Hematopoietic multipotent progenitor cell treated with erythropoietin and hydrocortisone succinate and interleukin-3 and kit ligand, for 15 days (in vitro differentiated cells): ENCODE data around the gene CAMTA1.

Experiments used
- DNase-seq: peaks from one replicate; pipeline ENCODE4 v3.0.0-alpha.2; 2015; ENCODE audit warnings: low spot score

CAMTA1 gene

DNA sequence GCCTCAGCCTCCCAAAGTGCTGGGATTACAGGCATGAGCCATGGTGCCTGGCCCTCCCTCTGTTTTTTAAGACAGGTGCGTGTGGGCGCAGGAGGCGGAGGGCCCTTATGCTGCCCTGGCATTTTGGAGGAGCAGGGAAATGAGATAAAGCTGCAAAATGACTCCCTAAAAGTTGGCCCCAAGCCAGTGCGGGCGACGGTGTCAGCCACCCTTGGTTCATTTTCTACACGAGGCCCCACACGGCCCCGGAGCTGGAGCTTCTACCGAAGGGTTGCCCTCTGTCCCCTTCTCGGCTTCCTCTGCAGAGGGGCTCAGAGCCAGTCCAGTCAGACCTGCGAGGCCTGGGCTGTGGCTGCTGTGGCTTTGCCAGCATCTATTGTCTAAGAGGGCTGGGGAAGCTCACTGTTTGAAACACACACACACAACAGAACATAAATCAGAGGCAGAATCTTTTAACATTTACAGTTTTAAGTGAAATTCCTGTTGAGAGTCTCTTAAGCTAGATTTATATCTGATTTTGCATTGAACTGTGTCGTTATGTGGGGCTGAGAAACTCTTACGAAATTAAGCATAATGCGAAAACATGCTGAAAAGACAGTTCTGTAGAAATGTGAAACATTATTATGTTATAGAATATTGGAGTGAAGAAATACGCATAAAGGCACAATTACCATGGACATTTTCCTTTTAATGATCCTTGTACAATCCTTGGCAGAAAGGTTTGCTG is 255.9 kb downstream of the CAMTA1 start:
- DNase-seq = no peak

DNA sequence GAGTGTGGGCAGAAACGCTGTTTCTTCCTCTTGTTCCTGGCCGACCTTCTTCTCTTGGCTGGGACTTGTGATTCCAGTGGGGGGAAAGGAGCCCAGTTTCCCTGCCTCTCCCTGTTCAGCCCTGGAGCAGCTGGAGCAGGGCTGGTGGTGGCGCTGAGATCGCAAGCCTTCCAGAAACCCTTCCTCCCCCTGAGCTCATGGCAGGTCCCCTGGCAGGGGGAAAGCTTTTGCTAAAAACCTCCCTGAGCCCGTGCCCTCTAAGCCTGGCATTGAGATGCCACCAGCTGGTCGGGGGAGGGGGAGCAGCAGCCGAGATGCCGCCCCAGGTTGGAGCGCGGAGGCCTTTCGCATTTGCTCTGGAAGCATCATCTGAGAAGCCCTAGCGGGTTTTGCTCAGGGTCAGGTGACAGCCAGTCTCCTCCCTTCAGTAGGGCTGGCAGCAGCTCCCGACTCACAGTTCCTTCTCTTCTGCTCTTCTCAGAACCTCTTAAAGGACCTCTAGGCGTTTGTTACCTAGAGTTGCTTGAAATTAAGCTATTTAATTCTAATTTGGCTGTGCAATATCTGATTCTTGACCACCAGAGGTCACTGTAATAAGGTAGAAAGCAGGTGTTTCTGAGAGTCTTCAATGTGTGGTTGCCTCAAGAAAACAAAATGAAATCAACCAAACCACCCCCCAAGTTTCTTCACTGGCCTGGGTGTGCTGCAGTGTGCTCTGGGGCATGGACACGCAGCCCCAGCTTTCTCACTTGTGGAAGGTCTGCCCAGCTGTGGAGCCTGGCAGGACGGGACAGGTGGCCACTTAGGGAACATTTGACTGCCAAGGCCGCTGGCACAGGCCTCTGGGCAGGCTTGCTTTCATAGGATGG is 257.3 kb downstream of the CAMTA1 start:
- DNase-seq = peak; percentile 6

DNA sequence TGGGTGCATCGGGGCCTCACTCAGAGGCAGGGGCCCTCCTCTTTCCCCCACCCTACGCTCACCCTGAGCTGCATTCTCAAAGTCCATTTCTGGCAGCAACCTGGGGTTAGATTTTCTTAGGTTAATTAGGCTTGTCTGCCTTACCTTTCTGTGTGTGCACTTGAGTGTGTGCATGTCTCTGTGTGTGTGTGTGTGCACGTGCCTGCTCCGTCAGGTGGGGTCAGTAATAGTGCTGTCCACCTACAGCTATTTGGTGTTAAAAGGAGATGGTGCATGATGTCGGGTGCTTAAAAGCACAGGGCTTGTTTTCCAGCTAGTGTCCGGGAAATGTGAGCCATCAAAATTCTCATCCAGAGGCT is 257.9 kb downstream of the CAMTA1 start:
- no peak for DNase-seq

- DNase-seq = no peak
Measured at GRCh38 chr1:7043719-7044535, 258.7 kb downstream of the CAMTA1 start.

GRCh38 chr1:7045897-7046296 is 260.6 kb downstream of the CAMTA1 start:
- no peak for DNase-seq

DNA sequence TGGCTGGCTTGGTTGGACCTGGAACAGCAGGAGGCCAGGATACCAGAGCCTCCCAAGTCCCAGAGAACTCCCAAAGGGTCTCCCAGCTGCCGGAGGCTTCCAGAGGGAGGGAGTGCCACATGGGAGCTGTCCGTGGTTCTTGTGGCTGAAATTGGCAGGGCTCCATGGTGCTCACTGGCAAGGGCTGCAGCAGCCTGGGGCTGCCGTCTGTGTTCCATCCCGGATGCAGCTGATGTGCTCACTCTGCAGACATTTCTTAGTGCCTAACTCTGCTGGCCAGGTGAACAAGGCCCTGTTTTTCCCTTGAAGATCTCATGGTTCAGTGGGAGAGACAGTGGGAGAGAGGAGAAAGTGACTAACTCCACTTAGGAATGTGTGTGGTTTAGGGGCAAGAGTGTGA is 261.1 kb downstream of the CAMTA1 start:
- no peak for DNase-seq

GRCh38 chr1:7046891-7047290 is 261.6 kb downstream of the CAMTA1 start:
- DNase-seq = no peak

DNA sequence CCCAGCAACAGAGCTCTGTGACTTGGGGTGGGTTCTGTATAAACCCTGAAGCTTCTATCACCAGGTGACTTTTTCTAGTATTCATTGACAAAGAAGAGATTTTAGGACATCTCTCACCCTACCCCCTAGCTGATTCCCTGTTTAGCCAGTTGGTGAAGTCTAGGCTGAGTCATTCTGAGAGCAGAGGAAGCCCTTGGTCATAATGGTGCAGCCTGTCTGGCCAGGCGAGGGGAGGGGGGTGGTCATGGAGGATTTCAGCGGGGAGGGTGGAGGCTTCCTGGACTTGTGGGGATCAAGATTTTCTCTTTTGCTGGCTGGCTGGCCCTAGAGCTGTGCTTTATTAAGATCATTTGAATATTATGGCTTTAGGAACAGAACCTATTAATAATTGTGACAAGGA is 262.6 kb downstream of the CAMTA1 start:
- no peak for DNase-seq

DNA sequence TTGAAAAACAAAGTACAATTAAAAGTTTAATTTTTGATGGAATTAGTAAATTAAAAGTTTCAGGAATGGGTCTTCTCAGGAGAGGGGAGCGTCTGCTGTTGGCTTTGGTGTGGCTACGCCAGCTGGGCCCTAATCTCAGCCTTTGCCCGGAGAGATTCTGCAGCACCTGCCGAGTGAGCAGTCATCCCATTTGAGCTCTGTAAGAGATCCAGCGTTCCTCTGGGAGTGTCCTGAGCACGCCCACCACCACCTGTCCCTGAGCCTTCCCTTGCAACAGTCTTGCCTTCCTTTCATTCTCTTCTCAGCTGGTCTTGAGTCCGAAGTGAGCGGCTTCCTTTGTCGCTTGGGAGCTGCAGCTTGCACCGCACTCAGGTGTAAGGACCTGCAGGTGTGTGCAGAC is 263.1 kb downstream of the CAMTA1 start:
- DNase-seq = no peak

DNA sequence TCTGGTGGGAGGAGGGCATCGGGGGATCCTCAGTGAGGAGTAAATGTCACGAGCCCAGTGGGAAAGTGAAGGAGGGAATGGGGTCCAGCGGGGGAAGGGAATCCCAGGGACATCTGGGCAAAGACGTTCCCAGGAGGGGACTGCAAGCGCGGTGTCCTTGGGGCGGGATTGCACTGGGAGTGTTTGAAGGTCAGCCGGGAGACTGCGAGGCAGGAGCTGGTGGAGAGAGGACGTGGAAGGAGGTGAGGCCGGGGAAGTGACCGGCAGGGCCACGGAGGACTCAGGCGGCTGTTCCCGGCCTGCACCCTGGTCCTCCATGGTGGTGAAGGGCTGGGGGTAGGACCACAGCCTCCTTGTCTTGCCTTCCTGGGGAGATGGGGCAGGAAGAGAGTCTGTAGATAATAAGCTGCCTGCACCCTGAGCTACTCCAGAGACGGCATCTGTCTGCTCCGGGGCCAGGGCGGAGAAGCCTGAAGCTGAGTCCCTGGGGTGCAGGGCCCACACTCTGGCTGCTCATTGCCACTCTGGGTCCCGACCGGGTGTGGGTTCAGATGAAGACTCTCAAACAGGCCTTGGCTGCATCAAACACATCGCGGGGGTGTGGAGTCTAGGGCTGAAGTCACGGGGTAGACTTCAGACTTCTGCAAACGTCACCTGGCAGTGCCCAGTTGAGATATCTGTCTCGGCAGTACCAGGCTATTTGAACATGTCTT is 264.8 kb downstream of the CAMTA1 start:
- no peak for DNase-seq

DNA sequence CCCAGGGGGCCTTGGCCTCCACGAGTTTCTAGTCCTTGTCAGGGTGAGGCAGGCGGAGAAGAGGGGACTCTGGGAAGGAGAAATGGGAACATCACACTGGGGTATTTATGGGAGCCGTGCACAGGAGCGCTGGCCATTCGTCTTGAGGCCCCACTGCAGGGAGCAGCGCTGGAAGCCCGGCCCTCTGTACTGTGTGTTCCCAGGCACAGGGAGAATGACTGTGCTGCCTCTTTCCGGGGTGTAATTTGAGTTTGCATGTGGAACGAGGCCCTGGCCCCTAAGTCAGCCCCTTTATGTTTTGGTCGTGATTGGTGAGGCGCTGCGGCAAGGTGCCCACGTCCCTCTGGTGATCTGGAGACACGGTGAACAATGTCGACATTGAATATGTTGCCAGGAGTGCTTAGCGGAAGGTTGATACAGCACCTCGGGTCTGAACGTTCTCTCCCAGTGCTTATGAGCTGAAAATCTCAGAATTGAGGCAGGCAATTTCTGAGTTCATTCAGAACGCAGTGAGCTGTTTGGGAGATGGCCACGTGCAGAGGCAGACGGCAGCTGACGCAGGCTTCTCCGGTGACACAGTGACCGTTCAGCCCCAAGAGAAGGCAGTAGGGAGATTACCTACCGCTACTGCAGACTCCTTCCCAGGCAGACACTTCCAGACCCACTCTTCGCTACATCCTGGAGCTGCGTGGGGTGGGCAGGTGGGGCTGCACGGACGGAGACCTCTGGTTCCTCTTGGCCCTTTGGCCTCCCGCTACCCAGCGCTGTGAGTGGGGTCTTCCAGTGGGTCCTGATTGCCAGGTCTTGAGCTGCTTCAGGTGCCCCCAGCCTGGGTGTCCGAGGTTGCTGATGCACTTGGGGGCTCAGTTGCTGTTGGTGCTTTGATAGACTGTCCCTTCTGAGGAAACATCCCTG is 265.8 kb downstream of the CAMTA1 start:
- no peak for DNase-seq

DNA sequence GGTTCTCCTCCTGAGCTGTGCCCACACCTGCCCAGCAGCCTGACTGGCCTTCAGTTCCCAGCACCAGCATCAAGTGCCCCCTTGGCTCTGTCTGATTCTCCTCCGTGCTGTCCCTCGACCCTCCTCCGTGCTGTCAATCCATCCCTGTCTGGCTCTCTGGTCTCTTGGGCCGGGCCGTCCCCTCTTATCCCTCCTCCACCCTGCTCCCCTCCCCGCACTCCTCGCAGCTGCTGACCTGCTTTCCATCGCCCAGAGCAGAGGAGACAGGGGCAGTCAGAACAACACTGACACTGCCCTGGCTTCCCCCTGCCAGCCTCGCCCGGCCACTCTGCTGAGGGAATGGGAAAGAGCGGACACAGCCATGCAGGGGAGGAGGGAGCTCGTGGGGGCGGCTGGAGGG is 267.4 kb downstream of the CAMTA1 start:
- no peak for DNase-seq

DNA sequence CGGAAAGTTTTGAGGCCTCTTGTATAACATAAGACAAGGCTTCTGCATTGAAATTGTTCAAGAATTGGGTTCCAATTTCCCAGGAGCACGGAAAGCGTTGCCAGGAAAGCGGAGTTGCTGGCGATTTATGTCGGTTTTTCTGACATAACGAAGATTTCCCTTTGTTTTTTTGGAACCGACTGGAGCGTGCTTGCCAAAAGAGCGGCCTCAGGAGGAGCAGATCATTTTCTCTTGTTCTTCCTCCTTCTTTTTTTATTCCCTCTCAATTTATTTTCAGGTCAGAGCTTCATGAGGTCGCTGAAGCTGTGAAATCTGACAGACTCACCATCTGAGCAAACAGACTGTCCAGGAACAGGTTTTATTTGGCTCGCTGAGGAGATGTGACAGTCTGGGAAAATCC is 275.5 kb downstream of the CAMTA1 start:
- DNase-seq = no peak

DNA sequence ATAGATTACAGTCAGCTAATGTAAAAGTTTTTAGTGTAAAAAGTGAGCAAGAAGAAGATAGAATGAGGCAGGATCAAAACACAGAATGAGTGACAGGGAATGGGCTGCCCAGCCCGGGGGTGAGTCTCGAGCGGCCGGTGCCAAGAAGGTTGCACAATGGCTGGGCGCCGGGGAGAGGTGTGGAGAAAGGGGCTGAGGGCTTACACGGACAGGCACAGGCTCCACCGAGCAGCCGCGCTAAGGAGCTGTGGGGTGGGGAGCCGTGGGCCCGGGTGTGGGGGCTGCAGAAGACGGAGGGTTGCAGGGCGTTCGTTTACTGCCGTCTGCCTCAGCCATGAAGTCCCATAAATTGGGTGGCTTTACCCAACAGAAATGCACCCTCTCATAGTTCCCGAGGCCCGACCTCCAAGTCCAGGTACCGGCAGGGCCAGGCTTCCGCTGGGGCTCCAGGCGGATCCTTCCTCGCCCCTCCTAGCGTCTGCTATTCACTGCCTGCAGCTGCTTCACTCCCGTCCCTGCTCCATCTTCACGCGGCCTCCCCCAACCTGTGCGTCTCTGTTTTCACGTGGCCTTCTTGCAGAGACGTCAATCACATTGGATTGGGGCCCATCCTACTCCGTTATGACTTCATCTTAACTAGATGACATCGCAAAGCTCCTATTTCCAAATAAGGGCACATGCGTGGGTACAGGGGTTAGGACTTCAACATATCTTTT is 277.2 kb downstream of the CAMTA1 start:
- no peak for DNase-seq

DNA sequence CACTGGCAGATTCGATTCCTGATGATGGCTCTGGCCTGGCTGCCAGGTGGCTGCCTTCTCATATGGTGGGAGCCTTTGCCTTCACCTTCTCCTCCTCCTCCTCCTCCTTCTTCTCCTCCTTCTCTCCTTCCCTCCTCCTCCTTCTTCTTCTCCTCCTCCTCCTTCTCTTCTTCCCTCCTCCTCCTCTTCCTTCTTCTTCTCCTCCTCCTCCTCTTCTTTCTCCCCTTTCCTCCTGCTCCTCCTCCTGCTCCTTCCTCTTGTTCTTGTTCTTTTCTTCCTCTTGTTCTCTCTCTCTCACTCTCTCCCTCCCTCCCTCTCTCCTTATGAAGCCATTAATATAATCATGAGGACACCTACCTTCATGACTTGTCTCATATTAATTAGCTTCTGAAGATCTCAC is 278.7 kb downstream of the CAMTA1 start:
- DNase-seq = no peak

DNA sequence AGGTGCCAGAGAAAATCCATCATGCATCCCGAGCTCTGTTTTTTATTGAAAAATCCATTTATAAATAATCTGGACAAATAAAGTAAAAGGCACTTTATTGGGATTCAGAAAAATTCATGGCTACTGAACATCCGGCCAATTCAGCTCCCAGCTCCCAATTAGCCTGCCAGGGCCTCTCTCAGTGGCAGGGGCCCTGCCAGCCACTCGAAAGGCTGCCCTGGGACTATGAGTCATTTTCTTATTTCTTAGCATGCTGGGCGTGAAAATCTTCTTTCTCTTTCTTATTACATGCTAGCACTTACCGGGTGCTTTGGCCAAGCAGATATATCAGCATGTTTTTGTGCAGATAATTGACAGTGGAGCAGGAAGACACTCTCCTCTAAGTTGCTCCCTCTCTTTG is 283.3 kb downstream of the CAMTA1 start:
- DNase-seq = no peak

- DNase-seq = no peak
Measured at GRCh38 chr1:7069931-7070330, 284.7 kb downstream of the CAMTA1 start.

DNA sequence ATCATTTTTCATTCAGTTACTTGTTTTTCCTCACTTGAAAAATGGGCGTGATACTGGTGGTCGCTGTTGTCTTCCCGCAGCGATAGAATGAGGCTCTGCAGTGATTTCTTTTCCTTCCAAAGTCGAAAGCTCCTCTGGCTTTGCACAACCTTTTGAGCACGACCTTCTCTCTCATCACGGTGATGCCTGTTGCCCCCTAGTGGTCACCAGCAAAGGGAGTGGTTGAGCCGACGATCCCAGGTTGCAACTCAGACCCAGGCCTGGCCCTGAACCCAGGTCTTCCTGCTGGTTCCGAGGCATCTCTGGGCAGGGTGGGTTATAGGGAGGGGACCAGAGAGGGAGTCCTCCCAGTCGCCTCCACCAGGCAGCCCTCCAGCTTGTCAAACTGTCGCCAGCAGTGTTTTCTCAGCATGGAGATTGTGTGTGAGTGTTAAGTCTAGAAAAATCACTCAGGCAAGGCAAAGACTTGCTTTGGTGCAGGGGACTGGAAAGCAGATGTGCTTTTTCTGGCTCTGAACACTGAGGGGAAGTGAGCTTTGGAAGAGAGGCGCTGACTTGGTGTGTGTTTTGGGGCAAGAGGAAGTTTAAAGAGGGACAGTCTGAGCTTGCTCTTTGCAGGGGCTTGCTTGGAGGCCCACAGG is 285.3 kb downstream of the CAMTA1 start:
- DNase-seq = peak; percentile 32

DNA sequence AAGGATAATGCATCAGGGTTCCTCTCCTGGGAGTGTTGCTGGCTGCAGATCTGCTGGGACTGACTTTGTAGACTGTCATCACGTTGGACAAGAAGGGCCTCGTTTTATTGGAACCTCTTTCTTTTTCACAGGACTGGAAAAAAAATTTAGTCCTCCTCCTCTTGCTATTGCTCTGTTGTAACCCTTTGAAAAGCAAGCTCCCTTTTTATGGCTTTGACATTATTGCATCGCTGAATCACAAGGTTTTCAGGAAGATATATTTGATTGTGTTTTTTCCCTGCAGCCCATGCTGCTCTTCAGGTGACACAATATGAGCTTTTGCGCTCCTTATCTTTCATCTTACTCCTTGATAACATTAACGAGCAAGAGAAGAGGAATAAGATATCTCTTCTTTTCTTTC is 290.9 kb downstream of the CAMTA1 start:
- DNase-seq = no peak

- no peak for DNase-seq
Measured at GRCh38 chr1:7076572-7076971, 291.3 kb downstream of the CAMTA1 start.
